Measurements from ENCODE around the gene CDH2.

GRCh38 chr18:27995770-27996502, 181.0 kb downstream of the CDH2 start:
- no peak for TF ChIP-seq POLR2A (IDR thresholded peaks at IDR 0.05; ENCODE audit: low read depth, low read length)
- TF ChIP-seq POLR2AphosphoS5 (IDR thresholded peaks at IDR 0.05; ENCODE audit: low read depth, low read length) = no peak
- no peak for TF ChIP-seq TAF1 (IDR thresholded peaks at IDR 0.05; ENCODE audit: low read depth, low read length)
- TF ChIP-seq POU2F2 (IDR thresholded peaks at IDR 0.05; ENCODE audit: low read depth, low read length) = no peak
- no peak for TF ChIP-seq PAX5 (IDR thresholded peaks at IDR 0.05; ENCODE audit: insufficient read depth, low read length, severe bottlenecking)
- TF ChIP-seq SPI1 (IDR thresholded peaks at IDR 0.05; ENCODE audit: low read depth, low read length) = no peak

All from GM12891 (cell line).